ENCODE measurements around the gene GFRA4.

GFRA4 gene

GRCh38 chr20:3663858-3664257 is 659 bp upstream of the GFRA4 start:
- H3K27ac ChIP-seq (ENCODE audit: extremely low read depth, low read depth, low read length) = no peak overlapping the region

GRCh38 chr20:3661814-3662665 is 1.2 kb downstream of the GFRA4 start:
- Histone ChIP-seq H3K4me1 (ENCODE audit: control insufficient read depth, insufficient read depth, low read length) (peaks cover 5% of the 10 kb centered on the region; the same call in 1 of the 2 replicates), H3K9me3 (ENCODE audit: control insufficient read depth, insufficient read depth, low read depth, low read length) (no peaks in the 10 kb centered on the region), H3K36me3 (ENCODE audit: control insufficient read depth in 2 of 2, insufficient read depth in 1 of 2, low read length in 2 of 2) (no peaks in the 10 kb centered on the region), H3K27ac (ENCODE audit: extremely low read depth, low read depth, low read length) (no peak overlapping the region), H3K4me3 (ENCODE audit: low read depth, low read length) (no peak overlapping the region)
- ChIA-PET POLR2A (no interaction called here), CTCF (interaction anchor here (0.6 to 1.0 kb wide), 2 partner anchors 9 to 31 kb away, joined by 3 read pairs; no protein-coding TSS in a partner anchor)
- TF ChIP-seq KLF10 (tag by site-specific recombination; IDR thresholded peaks at IDR 0.05) (no peak), ZNF394 (tag by site-specific recombination; IDR thresholded peaks at IDR 0.05; ENCODE audit: borderline replicate concordance) (no peak), GLIS2 (tag by site-specific recombination; IDR thresholded peaks at IDR 0.05) (0 out of 2 replicates have a peak, but pooled peaks have one; percentile 19), BCL6B (tag by site-specific recombination; IDR thresholded peaks at IDR 0.05) (no peak), ZNF223 (tag by site-specific recombination; IDR thresholded peaks at IDR 0.05) (no peak), ZNF114 (tag by site-specific recombination; IDR thresholded peaks at IDR 0.05) (no peak)

More at GRCh38 chr20:3663858-3664257, 659 bp upstream of the GFRA4 start:
- H3K4me1 ChIP-seq (ENCODE audit: control insufficient read depth, insufficient read depth, low read length) = peaks cover 5% of the 10 kb centered on the region; the same call in 1 of the 2 replicates
- ChIA-PET CTCF (no interaction called here), POLR2A (no interaction called here)
- TF ChIP-seq MYNN (tag by site-specific recombination; IDR thresholded peaks at IDR 0.05; ENCODE audit: borderline replicate concordance) (no peak), ZNF121 (tag by site-specific recombination; IDR thresholded peaks at IDR 0.05) (no peak), ZNF530 (tag by site-specific recombination; IDR thresholded peaks at IDR 0.05; ENCODE audit: low read depth) (no peak), ZFP41 (tag by site-specific recombination; IDR thresholded peaks at IDR 0.05; ENCODE audit: borderline replicate concordance) (no peak), ZNF560 (tag by site-specific recombination; IDR thresholded peaks at IDR 0.05; ENCODE audit: borderline replicate concordance) (no peak), ZNF529 (tag by site-specific recombination; IDR thresholded peaks at IDR 0.05; ENCODE audit: insufficient replicate concordance) (peak; percentile 88)
- no peak overlapping the region for H3K4me3 ChIP-seq (ENCODE audit: low read depth, low read length)
- no peaks in the 10 kb centered on the region for H3K36me3 ChIP-seq (ENCODE audit: control insufficient read depth in 2 of 2, insufficient read depth in 1 of 2, low read length in 2 of 2)
- no peaks in the 10 kb centered on the region for H3K9me3 ChIP-seq (ENCODE audit: control insufficient read depth, insufficient read depth, low read depth, low read length)

GRCh38 chr20:3661060-3661813 is 2.0 kb downstream of the GFRA4 start:
- TF ChIP-seq ZFHX2 (tag by site-specific recombination; conservative IDR thresholded peaks at IDR 0.05) (no peak), ZNF530 (tag by site-specific recombination; IDR thresholded peaks at IDR 0.05; ENCODE audit: low read depth) (no peak), ZNF639 (tag by site-specific recombination; IDR thresholded peaks at IDR 0.05) (no peak), TCF7L2 (IDR thresholded peaks at IDR 0.05; ENCODE audit: borderline replicate concordance, low read depth, low read length) (no peak), ZSCAN18 (tag by site-specific recombination; IDR thresholded peaks at IDR 0.05) (no peak), GLI4 (tag by site-specific recombination; IDR thresholded peaks at IDR 0.05) (no peak), CTCF (tag by site-specific recombination; IDR thresholded peaks at IDR 0.05) (no peak), ZNF121 (tag by site-specific recombination; IDR thresholded peaks at IDR 0.05) (no peak), ZNF174 (tag by site-specific recombination; IDR thresholded peaks at IDR 0.05) (no peak)
- Histone ChIP-seq H3K9me3 (ENCODE audit: control insufficient read depth, insufficient read depth, low read depth, low read length) (no peaks in the 10 kb centered on the region), H3K27ac (ENCODE audit: extremely low read depth, low read depth, low read length) (no peak overlapping the region), H3K36me3 (ENCODE audit: control insufficient read depth in 2 of 2, insufficient read depth in 1 of 2, low read length in 2 of 2) (no peaks in the 10 kb centered on the region), H3K4me3 (ENCODE audit: low read depth, low read length) (no peak overlapping the region), H3K4me1 (ENCODE audit: control insufficient read depth, insufficient read depth, low read length) (peaks cover 2% of the 10 kb centered on the region; the same call in 1 of the 2 replicates)
- ChIA-PET CTCF (interaction anchor here (1.0 kb wide), 1 partner anchor 30 kb away, joined by 3 read pairs; no protein-coding TSS in a partner anchor), POLR2A (no interaction called here)
